GM21717 (cell line): Measurements from ENCODE around the gene RNF111.
"Not testable (repeated sequence)": the region's sequence is repeated elsewhere in the genome, so short reads cannot be mapped to it uniquely, and the experiment has no call there.

Source experiments
- ATAC-seq: cut with Tn5 transposase; IDR thresholded peaks from one replicate; pipeline ENCODE4 v1.9.1; 2021; ENCODE audit warnings: mild to moderate bottlenecking, moderate library complexity; ENCODE audit not compliant: unreplicated experiment

RNF111 gene

GRCh38 chr15:58999694-59000093, 12.2 kb downstream of the RNF111 start:
- no peak for ATAC-seq

- not testable (repeated sequence) for ATAC-seq
These were observed 12.8 kb downstream of the RNF111 start for GRCh38 chr15:59000251-59000650.

GRCh38 chr15:59001946-59002345, 14.5 kb downstream of the RNF111 start:
- ATAC-seq = no peak

- no peak for ATAC-seq
These were observed 15.0 kb downstream of the RNF111 start for GRCh38 chr15:59002418-59002859.

GRCh38 chr15:59005579-59005978, 18.1 kb downstream of the RNF111 start:
- no peak for ATAC-seq

- ATAC-seq = no peak
These were observed 20.6 kb downstream of the RNF111 start for GRCh38 chr15:59008086-59008485.

- no peak for ATAC-seq
These were observed 23.9 kb downstream of the RNF111 start for GRCh38 chr15:59011262-59011952.

GRCh38 chr15:59013246-59013873, 25.9 kb downstream of the RNF111 start:
- ATAC-seq = no peak

GRCh38 chr15:59014068-59014467, 26.6 kb downstream of the RNF111 start:
- no peak for ATAC-seq

- no peak for ATAC-seq
These were observed 30.0 kb downstream of the RNF111 start for GRCh38 chr15:59017449-59017848.

GRCh38 chr15:59018833-59019232, 31.4 kb downstream of the RNF111 start:
- no peak for ATAC-seq

- ATAC-seq = no peak
These were observed 32.9 kb downstream of the RNF111 start for GRCh38 chr15:59020322-59020721.

GRCh38 chr15:59022188-59022587, 34.7 kb downstream of the RNF111 start:
- ATAC-seq = no peak

- no peak for ATAC-seq
These were observed 38.7 kb downstream of the RNF111 start for GRCh38 chr15:59026207-59026606.

- ATAC-seq = no peak
These were observed 41.0 kb downstream of the RNF111 start for GRCh38 chr15:59028387-59028955.

GRCh38 chr15:59029554-59029953, 42.1 kb downstream of the RNF111 start:
- no peak for ATAC-seq

- no peak for ATAC-seq
These were observed 47.7 kb downstream of the RNF111 start for GRCh38 chr15:59035201-59035600.

- no peak for ATAC-seq
These were observed 51.8 kb downstream of the RNF111 start for GRCh38 chr15:59039225-59039624.

GRCh38 chr15:59042041-59042440, 54.6 kb downstream of the RNF111 start:
- no peak for ATAC-seq

- no peak for ATAC-seq
These were observed 61.4 kb downstream of the RNF111 start for GRCh38 chr15:59048897-59049296.

GRCh38 chr15:59051873-59052861, 64.7 kb downstream of the RNF111 start:
- no peak for ATAC-seq
